ENCODE results near the gene AVEN. TPM values are rescaled to one million over a fixed set of nuclear protein-coding genes. Genes with fewer than 3 reads are reported as not detected.

The AVEN gene
- total and polyA plus RNA-seq, 2 of the 4 experiments (the other 2 are of a cell fraction), result 9.1 to 17.6 TPM

DNA sequence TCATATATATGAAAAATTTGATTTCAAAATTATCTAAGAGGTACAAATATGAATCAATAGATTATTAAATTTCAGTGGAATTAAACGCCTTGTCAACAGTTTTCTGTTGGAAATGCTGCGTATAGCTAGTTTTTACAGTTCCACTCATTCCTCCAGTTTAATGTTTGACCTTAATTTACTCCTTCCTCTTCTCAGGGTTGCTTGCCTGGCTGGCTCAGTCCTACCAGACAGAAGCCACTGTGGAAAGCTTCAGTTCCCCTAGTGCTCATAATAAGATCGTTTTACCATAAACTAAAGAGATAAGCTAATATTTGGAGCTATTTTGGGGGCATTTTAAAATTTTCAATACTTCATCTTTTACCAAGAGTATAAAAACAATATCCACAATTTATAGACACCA lies 39.9 kb upstream of the AVEN start:
- H3K27me3 ChIP-seq (ENCODE audit: control insufficient read depth, insufficient read depth, low read length), result no peaks in the 10 kb centered on the region
- no peaks in the 10 kb centered on the region for H3K9me3 ChIP-seq (ENCODE audit: control insufficient read depth, insufficient read depth, low read length)
- no peak overlapping the region for H3K14ac ChIP-seq (replicated peaks; ENCODE audit: low read depth, low read length)
- no peak overlapping the region for H3K4me2 ChIP-seq (ENCODE audit: low read depth, low read length)
- no peak overlapping the region for H2BK5ac ChIP-seq (ENCODE audit: low read depth, low read length, poor library complexity, severe bottlenecking)
- no peaks in the 10 kb centered on the region for H3K4me1 ChIP-seq (ENCODE audit: control insufficient read depth, insufficient read depth, low read length)
- H3K27ac ChIP-seq (ENCODE audit: insufficient read depth, low read length), result no peak overlapping the region
- H3K9ac ChIP-seq (ENCODE audit: low read depth, low read length), result no peak overlapping the region
- H3K4ac ChIP-seq (ENCODE audit: low read depth, low read length), result no peak overlapping the region
- no peaks in the 10 kb centered on the region for H3K9me1 ChIP-seq (ENCODE audit: insufficient read depth, low read length)
- ChIA-PET POLR2A (ENCODE audit: unreplicated experiment) (no interaction called here), CTCF (interaction anchor here (0.8 kb wide), 2 partner anchors 17 to 288 kb away, joined by 3 read pairs; partner anchors contain the start of gene LPCAT4)
- no peak overlapping the region for H2AK9ac ChIP-seq (replicated peaks; ENCODE audit: low read depth, low read length, poor library complexity)
- no peaks in the 10 kb centered on the region for H3K36me3 ChIP-seq (ENCODE audit: control insufficient read depth, insufficient read depth, low read length)
- H4K20me1 ChIP-seq (ENCODE audit: insufficient read depth, low read length), result no peaks in the 10 kb centered on the region
- no peak overlapping the region for H3K23ac ChIP-seq (ENCODE audit: low read depth, low read length)
- in situ Hi-C loops (cut with MboI; ENCODE audit: low sequenced_read_pairs), result no loop called here
- H3K79me1 ChIP-seq (ENCODE audit: low read depth in 1 of 2, low read length in 2 of 2), result no peaks in the 10 kb centered on the region
- H4K91ac ChIP-seq (ENCODE audit: insufficient read depth, low read depth, low read length), result no peak overlapping the region
- H3K4me3 ChIP-seq (ENCODE audit: insufficient read depth, low read depth, low read length), result no peak overlapping the region
- H3K18ac ChIP-seq (ENCODE audit: low read depth, low read length), result no peak overlapping the region
- no peak overlapping the region for H2BK15ac ChIP-seq (ENCODE audit: low read depth, low read length)
- no peak for ATAC-seq (ENCODE audit: low read depth)
- dilution Hi-C loops (cut with HindIII; ENCODE audit: low sequenced_read_pairs, unreplicated experiment), result no loop called here
- TF ChIP-seq MXI1 (IDR thresholded peaks at IDR 0.05; ENCODE audit: borderline replicate concordance, low read depth, low read length) (no peak), BHLHE40 (IDR thresholded peaks at IDR 0.05; ENCODE audit: low read depth, low read length) (no peak), SMC3 (IDR thresholded peaks at IDR 0.05; ENCODE audit: low read depth, low read length) (no peak), RAD21 (IDR thresholded peaks at IDR 0.05; ENCODE audit: low read length) (no peak), CEBPB (IDR thresholded peaks at IDR 0.05; ENCODE audit: low read depth, low read length) (no peak), CHD1 (IDR thresholded peaks at IDR 0.05; ENCODE audit: low read depth, low read length) (no peak), POLR2A (IDR thresholded peaks at IDR 0.05; ENCODE audit: low read depth, low read length) (no peak), NFE2L2 (IDR thresholded peaks at IDR 0.05; ENCODE audit: low read depth, low read length) (no peak), FOS (IDR thresholded peaks at IDR 0.05; ENCODE audit: low read depth, low read length) (no peak)
- no peak overlapping the region for H2BK120ac ChIP-seq (ENCODE audit: low read depth, low read length)
- no peak overlapping the region for H4K8ac ChIP-seq (ENCODE audit: low read depth in 2 of 2, low read length in 2 of 2)
- H4K5ac ChIP-seq (ENCODE audit: low read depth, low read length), result no peak overlapping the region
- no peak overlapping the region for H3K56ac ChIP-seq (ENCODE audit: extremely low read depth, insufficient read depth, low read length)
- WGBS, 2 experiments (ENCODE audit: extremely low coverage in 2 of 2, insufficient read length in 1 of 2), result no CpG with 5 or more reads among the region's 3 CpGs
- no peak overlapping the region for H2BK20ac ChIP-seq (ENCODE audit: low read depth, low read length)
- intact Hi-C loops (cut with micrococcal nuclease), result no loop called here
- H2AK5ac ChIP-seq (ENCODE audit: low read depth, low read length), result no peak overlapping the region
- DNase-seq, result no peak
- no peak overlapping the region for H2AFZ ChIP-seq (replicated peaks; ENCODE audit: low read length, poor library complexity)
- no TSS peak for BruUV-seq (replicated peaks)

Measured in IMR-90 (cell line).